Endothelial cell of umbilical vein (primary cell): ENCODE data around the gene FLNB. TPM values are rescaled to one million over a fixed set of nuclear protein-coding genes. Genes with fewer than 3 reads are reported as not detected.

Experiments used
- BruUV-seq: library from RNA; stranded (reverse); fragments of 400-500 nt; replicated peaks from 2 replicates; lab custom pipeline; 2021; lab: Mats Ljungman, UMichigan
- CTCF ChIA-PET: fragments of 300-600, 350-600 bp; sonication (Branson Sonifier 250); formaldehyde crosslinking; loops from one replicate; lab custom pipeline; 2021; ENCODE audit warnings: antibody characterized with exemption, inconsistent platforms; lab: Charles Lee
- POLR2A ChIA-PET: fragments of 300-600, 350-600 bp; sonication (Branson Sonifier 250); formaldehyde crosslinking; loops from one replicate; lab custom pipeline; 2021; ENCODE audit warnings: antibody characterized with exemption, inconsistent platforms; lab: Charles Lee
- DNase-seq: peaks from one replicate; pipeline ENCODE4 v3.0.0-alpha.2; 2011; ENCODE audit warnings: low read depth, low spot score
- FAIRE-seq: peaks from 2 replicates; lab custom pipeline; 2011; peaks lifted over from hg19 to GRCh38; lab: Jason Lieb, UNC
- H2AFZ ChIP-seq: 2 replicates; pipeline ENCODE4 v1.6.0; 2012; ENCODE audit warnings: low read depth, low read length, control low read depth, inconsistent platforms
- H3K27ac ChIP-seq: 2 replicates; pipeline ENCODE4 v1.5.1; 2011; ENCODE audit warnings: low read depth, mild to moderate bottlenecking, control low read depth, low read length, moderate library complexity; ENCODE audit not compliant: insufficient read depth
- H3K27me3 ChIP-seq, 2 experiments: 2 replicates each; pipeline versions ENCODE4 v1.6.0 to v1.6.1; 2011; ENCODE audit warnings: low read length in 2 of 2, mixed read lengths in 1 of 2; ENCODE audit not compliant: control insufficient read depth in 2 of 2, insufficient read depth in 2 of 2
- H3K36me3 ChIP-seq, 2 experiments: 2 replicates in 1 of 2; 3 replicates in 1 of 2; pipeline ENCODE4 v1.5.1; 2011; ENCODE audit warnings: low read length in 2 of 2, mild to moderate bottlenecking in 1 of 2, moderate library complexity in 1 of 2; ENCODE audit not compliant: control insufficient read depth in 2 of 2, insufficient read depth in 2 of 2; ENCODE audit errors: extremely low read depth in 1 of 2
- H3K4me1 ChIP-seq: 3 replicates; pipeline ENCODE4 v1.5.1; 2011; ENCODE audit warnings: mild to moderate bottlenecking, low read length; ENCODE audit not compliant: control insufficient read depth, insufficient read depth; ENCODE audit errors: extremely low read depth
- H3K4me2 ChIP-seq: 2 replicates; pipeline ENCODE4 v1.6.1; 2011; ENCODE audit warnings: low read length, control low read depth, mixed read lengths; ENCODE audit not compliant: insufficient read depth
- H3K4me3 ChIP-seq, 3 experiments: fragments of 200-600 bp in 1 of 3; sonication (generic), shearing (Covaris generic) in 1 of 3; replicated peaks in 1 of 3; 2 replicates each; pipeline ENCODE4 v1.5.1; 2011 to 2016; ENCODE audit warnings: control low read depth in 3 of 3, low read length in 3 of 3, mild to moderate bottlenecking in 2 of 3, inconsistent platforms in 1 of 3, low read depth in 1 of 3, moderate library complexity in 1 of 3; ENCODE audit not compliant: insufficient read depth in 1 of 3
- H3K79me2 ChIP-seq: 2 replicates; pipeline ENCODE4 v1.6.0; 2012; ENCODE audit warnings: low read length, inconsistent platforms; ENCODE audit not compliant: control insufficient read depth, insufficient read depth
- H3K9ac ChIP-seq: replicated peaks from 2 replicates; pipeline ENCODE3; 2011; ENCODE audit warnings: low read length, control low read depth; ENCODE audit not compliant: insufficient read depth; ENCODE audit errors: extremely low read depth
- H3K9me1 ChIP-seq: replicated peaks from 3 replicates; pipeline ENCODE4 v1.6.0; 2011; ENCODE audit warnings: mild to moderate bottlenecking, low read length; ENCODE audit not compliant: control insufficient read depth, insufficient read depth; ENCODE audit errors: extremely low read depth
- H3K9me3 ChIP-seq: replicated peaks from 2 replicates; pipeline ENCODE4 v1.5.1; 2012; ENCODE audit warnings: low read length, inconsistent platforms; ENCODE audit not compliant: control insufficient read depth, insufficient read depth
- H4K20me1 ChIP-seq: replicated peaks from 2 replicates; pipeline ENCODE3; 2011; ENCODE audit warnings: mild to moderate bottlenecking, low read length; ENCODE audit not compliant: control insufficient read depth, insufficient read depth; ENCODE audit errors: extremely low read depth
- CTCF ChIP-seq, 2 donors: IDR thresholded peaks; 1 replicate in 1 of 2; 2 replicates in 1 of 2; pipeline ENCODE4 v1.5.1; 2011; ENCODE audit warnings: low read length in 2 of 2, mild to moderate bottlenecking in 2 of 2, moderate library complexity in 2 of 2, control low read depth in 1 of 2, inconsistent platforms in 1 of 2, low read depth in 1 of 2; ENCODE audit not compliant: insufficient read depth in 1 of 2; ENCODE audit errors: extremely low read depth in 1 of 2
- EZH2 ChIP-seq: IDR thresholded peaks from 2 replicates; pipeline ENCODE4 v1.6.1; 2012; ENCODE audit warnings: borderline replicate concordance, low read depth, mild to moderate bottlenecking, moderate library complexity, low read length, inconsistent platforms; ENCODE audit not compliant: severe bottlenecking
- FOS ChIP-seq: IDR thresholded peaks from 2 replicates; pipeline ENCODE4 v1.6.1; 2011; ENCODE audit warnings: mild to moderate bottlenecking, low read length, moderate library complexity, borderline replicate concordance; ENCODE audit not compliant: insufficient read depth
- GATA2 ChIP-seq: IDR thresholded peaks from 2 replicates; pipeline ENCODE4 v1.7.0; 2011; ENCODE audit warnings: low read depth, mild to moderate bottlenecking, moderate library complexity, mixed read lengths, low read length; ENCODE audit not compliant: insufficient read length, insufficient read depth
- JUN ChIP-seq: IDR thresholded peaks from 2 replicates; pipeline ENCODE4 v1.6.1; 2011; ENCODE audit warnings: borderline replicate concordance, low read depth; ENCODE audit not compliant: insufficient read length, insufficient read depth
- POLR2AphosphoS5 ChIP-seq: IDR thresholded peaks from 2 replicates; pipeline ENCODE4 v1.6.1; 2012; ENCODE audit warnings: low read depth, mild to moderate bottlenecking, control low read depth, low read length, moderate library complexity; ENCODE audit not compliant: insufficient read depth
- dilution Hi-C: fragments of 300-500 bp; cut with MboI; formaldehyde crosslinking; loops from one replicate; pipeline ENCODE4 v1.15.0; 2019; ENCODE audit warnings: low sequenced_read_pairs; ENCODE audit not compliant: extremely low pct_ligation_motif_present
- intact Hi-C: fragments of 100-400 bp; cut with micrococcal nuclease; formaldehyde crosslinking; loops from one replicate; pipeline ENCODE4 v1.10.0; 2022
- polyA plus RNA-seq, 4 experiments: library from polyadenylated mRNA; depleted of rRNA in 3 of 4; stranded (reverse) in 3 of 4; unstranded in 1 of 4; fragments of >200 nt; gene quantifications; 2 replicates each; pipeline versions ENCODE4 v1.2.1 to v1.2.3, GENCODE V29; 2011 to 2012; ENCODE audit warnings: missing spikeins in 1 of 4
- total RNA-seq: library from RNA; stranded (reverse); gene quantifications from 2 replicates; pipeline ENCODE4 v1.2.3, GENCODE V29; 2021

The FLNB gene
- total and polyA plus RNA-seq, 2 donors (not counting 3 experiments of a cell fraction or from before 2014, with no cell fraction given): 479 to 670 TPM

DNA sequence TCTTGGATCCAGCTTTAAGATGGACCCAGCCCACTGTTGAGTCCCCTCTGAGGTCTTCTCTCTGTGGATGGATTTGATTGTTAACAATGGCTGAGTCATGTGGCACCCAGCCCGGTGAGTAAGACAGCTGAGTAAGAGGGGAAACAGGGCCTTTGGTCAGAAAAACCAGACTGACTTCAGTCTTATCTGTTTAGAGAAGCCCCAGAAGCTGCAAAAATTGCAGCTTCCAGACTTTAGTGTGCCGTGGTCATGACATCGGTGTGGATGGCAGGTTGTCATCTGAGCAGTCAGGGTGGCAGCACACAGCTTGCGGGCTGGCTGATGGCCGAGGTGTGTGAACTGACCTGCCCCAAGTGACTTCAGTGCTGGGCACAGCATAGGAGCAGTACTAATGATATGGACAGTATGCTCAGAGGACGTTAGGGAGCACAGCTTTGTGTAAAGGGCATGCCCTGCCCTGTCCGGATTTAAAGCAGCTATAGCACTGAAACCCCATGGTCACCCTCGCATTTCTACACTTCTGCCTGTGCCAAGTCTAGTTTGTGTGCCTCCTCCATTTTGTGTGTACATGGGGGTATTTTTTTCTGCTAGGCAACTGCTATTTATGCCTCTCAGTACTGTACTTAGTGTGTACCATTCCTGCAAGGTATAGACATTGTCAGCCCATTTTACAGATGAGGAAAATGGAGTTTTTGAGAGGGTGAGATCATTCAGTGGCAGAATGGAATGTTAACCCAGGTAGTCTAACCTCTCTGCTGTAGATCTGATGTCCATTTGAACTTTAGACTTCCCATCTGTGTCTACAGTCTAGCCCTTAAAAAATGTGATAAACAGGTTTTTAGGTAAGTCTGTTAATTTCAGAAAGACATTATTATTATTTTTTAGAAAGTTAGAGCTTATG is 44.4 kb downstream of the FLNB start:
- ChIA-PET CTCF (interaction anchor here (0.8 to 1.7 kb wide), 6 partner anchors 28 to 656 kb away, joined by 3 to 5 read pairs (median 4); partner anchors contain the start of gene FLNB), POLR2A (interaction anchor here (0.6 to 1.7 kb wide), 4 partner anchors 11 to 39 kb away, joined by 3 to 7 read pairs (median 4); no protein-coding TSS in a partner anchor)
- TSS peak; percentile 32 for BruUV-seq
- H3K4me2 ChIP-seq: peak overlapping the region; percentile 53
- peak; percentile 98 for DNase-seq
- peaks cover 72% of the 10 kb centered on the region for H3K4me1 ChIP-seq
- intact Hi-C loops: no loop called here
- peak overlapping the region in 1 of 3 experiments; percentile 2 for H3K4me3 ChIP-seq
- peak overlapping the region; percentile 69 for H3K9ac ChIP-seq
- H3K9me3 ChIP-seq: no peaks in the 10 kb centered on the region
- no peaks in the 10 kb centered on the region for H3K9me1 ChIP-seq
- peak overlapping the region; percentile 98 for H3K27ac ChIP-seq
- no peaks in the 10 kb centered on the region for H3K27me3 ChIP-seq
- no peaks in the 10 kb centered on the region for H4K20me1 ChIP-seq
- peaks cover 6 to 7% of the 10 kb centered on the region in 2 experiments for H3K36me3 ChIP-seq
- peak; percentile 85 for TF ChIP-seq GATA2
- no peak for TF ChIP-seq CTCF (IDR thresholded peaks at IDR 0.05; ENCODE audit: extremely low read depth in 1 of 2, insufficient read depth in 1 of 2, low read depth in 1 of 2, low read length in 2 of 2)
- TF ChIP-seq JUN: peak; percentile 95
- no peak for TF ChIP-seq EZH2
- peak; percentile 99 for TF ChIP-seq FOS
- TF ChIP-seq POLR2AphosphoS5: peak; percentile 85
- FAIRE-seq: peak; percentile 88
- dilution Hi-C loops: no loop called here
- no peak overlapping the region for H2AFZ ChIP-seq
- H3K79me2 ChIP-seq: peaks cover 94% of the 10 kb centered on the region
